Type B pancreatic cell (in vitro differentiated cells): ENCODE measurements around the gene ZNF229. TPM values are rescaled to one million over a fixed set of nuclear protein-coding genes. Genes with fewer than 3 reads are reported as not detected.
"Not testable (repeated sequence)": the region's sequence is repeated elsewhere in the genome, so short reads cannot be mapped to it uniquely, and the experiment has no call there.

Experiments
- DNase-seq: peaks from one replicate; pipeline ENCODE4 v3.0.0; 2021; ENCODE audit warnings: mixed read lengths; ENCODE audit not compliant: unreplicated experiment; ENCODE audit errors: extremely low spot score
- H3K27ac Mint-ChIP-seq: 2 replicates; pipeline ENCODE4 v1.8.0; 2021; ENCODE audit warnings: mild to moderate bottlenecking, mixed read lengths
- H3K27me3 Mint-ChIP-seq: 2 replicates; pipeline ENCODE4 v1.8.0; 2021; ENCODE audit warnings: mixed read lengths
- H3K36me3 Mint-ChIP-seq: 2 replicates; pipeline ENCODE4 v1.8.0; 2021; ENCODE audit warnings: mixed read lengths
- H3K4me1 Mint-ChIP-seq: one replicate; pipeline ENCODE4 v1.8.0; 2021; ENCODE audit warnings: mixed read lengths; ENCODE audit not compliant: unreplicated experiment
- H3K4me3 Mint-ChIP-seq: 2 replicates; pipeline ENCODE4 v1.8.0; 2021; ENCODE audit warnings: mild to moderate bottlenecking, mixed read lengths
- H3K9me3 Mint-ChIP-seq: 2 replicates; pipeline ENCODE4 v1.8.0; 2021; ENCODE audit warnings: mixed read lengths
- CTCF ChIP-seq: fragments of 200-600 bp; sonication (generic); conservative IDR thresholded peaks from 2 replicates; pipeline ENCODE4 v1.5.0; 2021; ENCODE audit warnings: antibody characterized with exemption, mild to moderate bottlenecking
- total RNA-seq: library from RNA; stranded (reverse); gene quantifications from 2 replicates; pipeline ENCODE4 v1.2.1, GENCODE V29; 2021; ENCODE audit warnings: low replicate concordance

ZNF229 gene
- total RNA-seq, 1 donor from 2014 or later, result 12.0 TPM

- DNase-seq, result peak; percentile 95
- peaks cover 18% of the 10 kb centered on the region for H3K36me3 Mint-ChIP-seq
- H3K27ac Mint-ChIP-seq, result peak within 1 kb of the TSS; percentile 84
- H3K4me3 Mint-ChIP-seq, result peak within 1 kb of the TSS; percentile 98
- H3K9me3 Mint-ChIP-seq, result no peaks in the 10 kb centered on the region
- peaks cover 8% of the 10 kb centered on the region for H3K4me1 Mint-ChIP-seq
- no peak for TF ChIP-seq CTCF
- peaks cover 5% of the 10 kb centered on the region for H3K27me3 Mint-ChIP-seq
Observed at GRCh38 chr19:44401139-44402115, 46.8 kb downstream of the ZNF229 start, which contains the start of gene ZNF285. Gene ZNF285, minus strand, starts transcription at chr19:44401608. Its CDS starts 4,395 bp downstream, at chr19:44397213.

GRCh38 chr19:44389268-44389667 lies 59.0 kb downstream of the ZNF229 start:
- not testable (repeated sequence) for H3K4me3 Mint-ChIP-seq, H3K27ac Mint-ChIP-seq, H3K27me3 Mint-ChIP-seq, H3K9me3 Mint-ChIP-seq, H3K4me1 Mint-ChIP-seq, DNase-seq
- peaks cover 61% of the 10 kb centered on the region for H3K36me3 Mint-ChIP-seq

Other genes with a start within 250 kb of the ZNF229 start
- 21.3 and 32.1 TPM in 2 replicates for gene ZNF227, start 235.9 kb downstream of the ZNF229 start, total RNA-seq
- 3.2 and 4.4 TPM in 2 replicates for gene ZNF233, start 188.6 kb downstream of the ZNF229 start, total RNA-seq
- 7.4 and 11.2 TPM in 2 replicates for gene ZNF235, start 143.4 kb downstream of the ZNF229 start, total RNA-seq
- 8.0 and 9.8 TPM in 2 replicates for gene ZNF112, start 91.8 kb downstream of the ZNF229 start, total RNA-seq
- 9.6 and 10.4 TPM in 2 replicates for gene ZNF285, start 46.9 kb downstream of the ZNF229 start, total RNA-seq
- gene ZNF180, start 52.0 kb upstream of the ZNF229 start, total RNA-seq, result 11.3 and 12.4 TPM in 2 replicates
- gene CEACAM20, start 81.2 kb upstream of the ZNF229 start, total RNA-seq, result 2.3 TPM in 1 of 2 replicates, not detected in the other
- 0.93 TPM in 1 of 2 replicates, not detected in the other for gene IGSF23, start 165.1 kb upstream of the ZNF229 start, total RNA-seq
- gene PVR, start 195.4 kb upstream of the ZNF229 start, total RNA-seq, result 29.7 and 38.6 TPM in 2 replicates
- 6.1 and 6.3 TPM in 2 replicates for gene CEACAM19, start 223.0 kb upstream of the ZNF229 start, total RNA-seq